CD4-positive, alpha-beta T cell (primary cell): ENCODE results near the gene TPMT. TPM values are rescaled to one million over a fixed set of nuclear protein-coding genes. Genes with fewer than 3 reads are reported as not detected.
A peak's percentile ranks its signal among the peaks of the same experiment; 100 is the strongest.

Source experiments
- ATAC-seq: fragments of 200-7000 bp; cut with Tn5 transposase; one replicate; pipeline ENCODE4 v1.10.0; 2022; ENCODE audit warnings: mild to moderate bottlenecking; ENCODE audit not compliant: poor library complexity
- CTCF ChIA-PET: fragments of 350-600 bp; sonication (Branson Sonifier 250); formaldehyde crosslinking; loops from one replicate; lab custom pipeline; 2021; ENCODE audit warnings: antibody characterized with exemption, inconsistent platforms; lab: Charles Lee
- POLR2A ChIA-PET: fragments of 350-600 bp; sonication (Branson Sonifier 250); formaldehyde crosslinking; loops from one replicate; lab custom pipeline; 2021; ENCODE audit warnings: antibody characterized with exemption, inconsistent platforms; lab: Charles Lee
- DNase-seq, 14 experiments: peaks; one replicate each; pipeline ENCODE4 v3.0.0-alpha.2; 2013 to 2020; ENCODE audit warnings: mixed read lengths in 2 of 14
- H3K27ac ChIP-seq, 2 donors: one replicate each; pipeline versions ENCODE4 v1.5.1 to v1.7.0; 2013; ENCODE audit warnings: low read length in 2 of 2, low read depth in 1 of 2, mild to moderate bottlenecking in 1 of 2
- H3K27me3 ChIP-seq, 2 experiments: 1 replicate in 1 of 2; 2 replicates in 1 of 2; pipeline versions ENCODE4 v1.6.1 to v1.7.0; 2013; ENCODE audit warnings: low read length in 2 of 2, control low read depth in 1 of 2, mild to moderate bottlenecking in 1 of 2, moderate library complexity in 1 of 2; ENCODE audit not compliant: insufficient read depth in 2 of 2, control insufficient read depth in 1 of 2
- H3K36me3 ChIP-seq: one replicate; pipeline ENCODE4 v1.6.1; 2013; ENCODE audit warnings: low read length, control low read depth; ENCODE audit not compliant: insufficient read depth
- H3K4me1 ChIP-seq: one replicate; pipeline ENCODE4 v1.6.1; 2013; ENCODE audit warnings: low read length, control low read depth; ENCODE audit not compliant: insufficient read depth
- H3K4me3 ChIP-seq: one replicate; pipeline ENCODE4 v1.5.1; 2013; ENCODE audit warnings: mild to moderate bottlenecking, low read length, moderate library complexity
- H3K9me3 ChIP-seq, 2 experiments: 1 replicate in 1 of 2; 2 replicates in 1 of 2; pipeline versions ENCODE4 v1.6.1 to v1.7.0; 2013; ENCODE audit warnings: low read length in 2 of 2, mild to moderate bottlenecking in 2 of 2, control low read depth in 1 of 2, moderate library complexity in 1 of 2; ENCODE audit not compliant: control insufficient read depth in 1 of 2, insufficient read depth in 1 of 2
- H3K27ac Mint-ChIP-seq: one replicate; pipeline ENCODE4 v1.8.0; 2020; ENCODE audit warnings: mixed read lengths
- H3K27me3 Mint-ChIP-seq: one replicate; pipeline ENCODE4 v1.8.0; 2021; ENCODE audit warnings: mixed read lengths
- H3K36me3 Mint-ChIP-seq: one replicate; pipeline ENCODE4 v1.8.0; 2021; ENCODE audit warnings: low read depth, mixed read lengths
- H3K4me1 Mint-ChIP-seq: one replicate; pipeline ENCODE4 v1.8.0; 2021; ENCODE audit warnings: low read depth, mixed read lengths
- H3K4me3 Mint-ChIP-seq: one replicate; pipeline ENCODE4 v1.8.0; 2020; ENCODE audit warnings: mild to moderate bottlenecking, mixed read lengths
- H3K9me3 Mint-ChIP-seq: one replicate; pipeline ENCODE4 v1.8.0; 2020; ENCODE audit warnings: mixed read lengths
- CTCF ChIP-seq: fragments of 200-600 bp; IDR thresholded peaks from one replicate; pipeline ENCODE4 v1.8.0; 2022; ENCODE audit warnings: antibody characterized with exemption, mild to moderate bottlenecking
- intact Hi-C, 2 experiments: fragments of 100-400 bp; cut with DNase I in 1 of 2; cut with micrococcal nuclease in 1 of 2; formaldehyde crosslinking; loops; one replicate each; pipeline versions ENCODE4 v1.15.1 to v1.9.0; 2023 to 2025; cut with DNase I, micrococcal nuclease
- total RNA-seq, 174 experiments: library from RNA in 2 of 174; stranded (reverse) in 2 of 174; gene quantifications; one replicate each; pipeline ENCODE4 v1.2.3 and lab custom pipeline; 2021 to 2026

The TPMT gene
- total RNA-seq, 2 experiments from 2014 or later, result 3.2 to 3.3 TPM

GRCh38 chr6:18186033-18186432, 31.2 kb upstream of the TPMT start:
- TF ChIP-seq CTCF, result no peak
- H3K4me3 Mint-ChIP-seq, result no peak overlapping the region
- H3K4me1 ChIP-seq, result no peaks in the 10 kb centered on the region
- no peaks in the 10 kb centered on the region for H3K4me1 Mint-ChIP-seq
- no peaks in the 10 kb centered on the region for H3K9me3 ChIP-seq
- POLR2A ChIA-PET, result no interaction called here
- H3K36me3 ChIP-seq, result peaks cover 18% of the 10 kb centered on the region
- no peaks in the 10 kb centered on the region for H3K27me3 ChIP-seq
- H3K4me3 ChIP-seq, result no peak overlapping the region
- H3K36me3 Mint-ChIP-seq, result peaks cover 71% of the 10 kb centered on the region
- no peaks in the 10 kb centered on the region for H3K9me3 Mint-ChIP-seq
- no peaks in the 10 kb centered on the region for H3K27me3 Mint-ChIP-seq
- H3K27ac ChIP-seq, result no peak overlapping the region
- intact Hi-C loops, result no loop called here
- DNase-seq, result peak in 1 of 14 experiments; percentile 2
- ATAC-seq, result no peak
- CTCF ChIA-PET, result no interaction called here
- H3K27ac Mint-ChIP-seq, result no peak overlapping the region

- TF ChIP-seq CTCF, result no peak
- H3K27ac ChIP-seq, result no peak overlapping the region
- Mint-ChIP-seq H3K36me3 (peaks cover 73% of the 10 kb centered on the region), H3K4me1 (no peaks in the 10 kb centered on the region), H3K4me3 (no peak overlapping the region), H3K27me3 (no peaks in the 10 kb centered on the region), H3K27ac (no peak overlapping the region), H3K9me3 (no peaks in the 10 kb centered on the region)
- ATAC-seq (no peak), DNase-seq (no peak)
- H3K4me1 ChIP-seq, result no peaks in the 10 kb centered on the region
- intact Hi-C loops, result no loop called here
- H3K4me3 ChIP-seq, result no peak overlapping the region
- no peaks in the 10 kb centered on the region for H3K27me3 ChIP-seq
- POLR2A ChIA-PET, result no interaction called here
- no peaks in the 10 kb centered on the region for H3K9me3 ChIP-seq
- CTCF ChIA-PET, result no interaction called here
- H3K36me3 ChIP-seq, result peaks cover 16% of the 10 kb centered on the region
These were observed 30.7 kb upstream of the TPMT start for GRCh38 chr6:18185624-18186023.

- ChIA-PET CTCF (interaction anchor here (0.7 kb wide), 1 partner anchor 333 kb away, joined by 3 read pairs; no protein-coding TSS in a partner anchor), POLR2A (no interaction called here)
- TF ChIP-seq CTCF, result no peak
- H3K4me1 ChIP-seq, result no peaks in the 10 kb centered on the region
- H3K27me3 Mint-ChIP-seq, result no peaks in the 10 kb centered on the region
- H3K27ac ChIP-seq, result no peak overlapping the region
- peaks cover 78% of the 10 kb centered on the region for H3K36me3 Mint-ChIP-seq
- H3K27me3 ChIP-seq, result no peaks in the 10 kb centered on the region
- H3K4me3 Mint-ChIP-seq, result no peak overlapping the region
- intact Hi-C loops, result no loop called here
- peaks cover 2% of the 10 kb centered on the region for H3K4me1 Mint-ChIP-seq
- DNase-seq, result no peak
- no peak overlapping the region for H3K4me3 ChIP-seq
- ATAC-seq, result no peak
- no peak overlapping the region for H3K27ac Mint-ChIP-seq
- H3K9me3 ChIP-seq, result no peaks in the 10 kb centered on the region
- H3K9me3 Mint-ChIP-seq, result no peaks in the 10 kb centered on the region
- peaks cover 16% of the 10 kb centered on the region for H3K36me3 ChIP-seq
These were observed 28.9 kb upstream of the TPMT start for GRCh38 chr6:18183766-18184165.
